ENCODE measurements around the gene TRIM39. TPM values are rescaled to one million over a fixed set of nuclear protein-coding genes. Genes with fewer than 3 reads are reported as not detected.

The TRIM39 gene
- total RNA-seq, 1 donor from 2014 or later: 14.5 TPM

- TF ChIP-seq CTCF (conservative IDR thresholded peaks at IDR 0.05): no peak
- H3K9me3 Mint-ChIP-seq: no peaks in the 10 kb centered on the region
Measured at GRCh38 chr6:30328397-30328796, 1.7 kb downstream of the TRIM39 start.

GRCh38 chr6:30329331-30329730, 2.6 kb downstream of the TRIM39 start:
- H3K4me1 Mint-ChIP-seq: peaks cover 27% of the 10 kb centered on the region
- no peak overlapping the region for H3K27ac Mint-ChIP-seq (ENCODE audit: unreplicated experiment)
- no peak for TF ChIP-seq CTCF (conservative IDR thresholded peaks at IDR 0.05)
- H3K9me3 Mint-ChIP-seq: no peaks in the 10 kb centered on the region
- no peaks in the 10 kb centered on the region for H3K36me3 Mint-ChIP-seq (ENCODE audit: low read depth)
- H3K4me3 Mint-ChIP-seq: peak overlapping the region; percentile 12
- DNase-seq (ENCODE audit: low read depth, low spot score): no peak
- H3K27me3 Mint-ChIP-seq (ENCODE audit: low read depth): no peaks in the 10 kb centered on the region

More at GRCh38 chr6:30328397-30328796, 1.7 kb downstream of the TRIM39 start:
- H3K36me3 Mint-ChIP-seq (ENCODE audit: low read depth): no peaks in the 10 kb centered on the region
- no peak overlapping the region for H3K27ac Mint-ChIP-seq (ENCODE audit: unreplicated experiment)
- H3K4me3 Mint-ChIP-seq: peak overlapping the region; percentile 96
- peaks cover 34% of the 10 kb centered on the region for H3K4me1 Mint-ChIP-seq
- DNase-seq (ENCODE audit: low read depth, low spot score): no peak
- H3K27me3 Mint-ChIP-seq (ENCODE audit: low read depth): no peaks in the 10 kb centered on the region

GRCh38 chr6:30331981-30332380, 5.3 kb downstream of the TRIM39 start:
- peaks cover 10% of the 10 kb centered on the region for H3K4me1 Mint-ChIP-seq
- TF ChIP-seq CTCF (conservative IDR thresholded peaks at IDR 0.05): no peak
- no peak overlapping the region for H3K4me3 Mint-ChIP-seq
- no peak for DNase-seq (ENCODE audit: low read depth, low spot score)
- no peaks in the 10 kb centered on the region for H3K27me3 Mint-ChIP-seq (ENCODE audit: low read depth)
- no peaks in the 10 kb centered on the region for H3K9me3 Mint-ChIP-seq
- peaks cover 9% of the 10 kb centered on the region for H3K36me3 Mint-ChIP-seq (ENCODE audit: low read depth)
- H3K27ac Mint-ChIP-seq (ENCODE audit: unreplicated experiment): no peak overlapping the region

GRCh38 chr6:30334075-30334783, 7.5 kb downstream of the TRIM39 start:
- Mint-ChIP-seq H3K36me3 (ENCODE audit: low read depth) (peaks cover 9% of the 10 kb centered on the region), H3K9me3 (no peaks in the 10 kb centered on the region), H3K4me1 (no peaks in the 10 kb centered on the region), H3K27ac (ENCODE audit: unreplicated experiment) (peak overlapping the region; percentile 35), H3K4me3 (no peak overlapping the region), H3K27me3 (ENCODE audit: low read depth) (no peaks in the 10 kb centered on the region)
- no peak for TF ChIP-seq CTCF (conservative IDR thresholded peaks at IDR 0.05)
- DNase-seq (ENCODE audit: low read depth, low spot score): no peak

- Mint-ChIP-seq H3K4me3 (no peak overlapping the region), H3K9me3 (no peaks in the 10 kb centered on the region), H3K4me1 (peaks cover 2% of the 10 kb centered on the region), H3K27me3 (ENCODE audit: low read depth) (no peaks in the 10 kb centered on the region), H3K36me3 (ENCODE audit: low read depth) (peaks cover 10% of the 10 kb centered on the region), H3K27ac (ENCODE audit: unreplicated experiment) (no peak overlapping the region)
- TF ChIP-seq CTCF (conservative IDR thresholded peaks at IDR 0.05): no peak
- DNase-seq (ENCODE audit: low read depth, low spot score): no peak
Measured at GRCh38 chr6:30340589-30341054, 13.9 kb downstream of the TRIM39 start.

Data from neural crest cell (in vitro differentiated cells).